ENCODE measurements around the gene C11orf87.

The C11orf87 gene

DNA sequence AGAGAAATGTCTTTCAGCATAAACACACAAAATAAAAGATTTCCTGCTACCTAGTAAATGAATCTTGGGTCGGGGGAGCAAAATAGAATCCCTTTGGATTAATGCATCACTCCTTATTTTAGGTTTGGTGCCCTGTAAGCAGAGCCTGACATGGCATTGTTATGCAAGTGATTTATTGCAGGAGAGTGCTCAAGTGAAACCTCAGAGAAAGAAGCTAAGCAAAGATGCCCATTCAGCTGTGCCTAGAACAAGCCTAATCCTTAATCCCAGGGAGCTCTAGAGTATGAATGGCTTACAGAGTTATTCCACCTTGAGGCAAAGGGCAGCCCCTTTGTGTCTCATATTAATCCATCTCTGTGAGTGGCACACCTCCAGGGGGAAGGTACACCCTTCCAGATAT, 21.1 kb downstream of the C11orf87 start:
- DNase-seq (ENCODE audit: low spot score), result no peak

- DNase-seq (ENCODE audit: low spot score), result no peak
Measured at GRCh38 chr11:109454857-109455256, 32.9 kb downstream of the C11orf87 start.
